Measurements from ENCODE around the gene STEAP2.

STEAP2 gene

GRCh38 chr7:90213521-90213920 is 2.0 kb downstream of the STEAP2 start:
- no peak overlapping the region for H3K4me2 ChIP-seq (ENCODE audit: low read depth, low read length, poor library complexity, severe bottlenecking)
- no peaks in the 10 kb centered on the region for H3K79me2 ChIP-seq (ENCODE audit: insufficient read depth, low read length)
- H3K27ac ChIP-seq (ENCODE audit: low read depth, low read length): no peak overlapping the region
- H4K20me1 ChIP-seq (ENCODE audit: low read depth, low read length): no peaks in the 10 kb centered on the region
- H3K36me3 ChIP-seq (ENCODE audit: low read length): no peaks in the 10 kb centered on the region
- no peaks in the 10 kb centered on the region for H3K9me2 ChIP-seq (replicated peaks; ENCODE audit: insufficient read depth, low read length)
- no peak overlapping the region for H3K9ac ChIP-seq (ENCODE audit: low read length)
- TF ChIP-seq CTCF (IDR thresholded peaks at IDR 0.05; ENCODE audit: insufficient read depth, low read length, poor library complexity, severe bottlenecking) (no peak), EZH2phosphoT487 (conservative IDR thresholded peaks at IDR 0.05; ENCODE audit: low read length) (no peak)
- H3K9me3 ChIP-seq (ENCODE audit: insufficient read depth, low read length): no peaks in the 10 kb centered on the region
- no peaks in the 10 kb centered on the region for H3K27me3 ChIP-seq (ENCODE audit: low read length)
- H3F3A ChIP-seq (ENCODE audit: insufficient read depth): no peaks in the 10 kb centered on the region
- no peak overlapping the region for H3K4me3 ChIP-seq (ENCODE audit: insufficient read depth, low read length, poor library complexity, severe bottlenecking)
- H2AFZ ChIP-seq (ENCODE audit: low read depth, low read length, severe bottlenecking): no peak overlapping the region

DNA sequence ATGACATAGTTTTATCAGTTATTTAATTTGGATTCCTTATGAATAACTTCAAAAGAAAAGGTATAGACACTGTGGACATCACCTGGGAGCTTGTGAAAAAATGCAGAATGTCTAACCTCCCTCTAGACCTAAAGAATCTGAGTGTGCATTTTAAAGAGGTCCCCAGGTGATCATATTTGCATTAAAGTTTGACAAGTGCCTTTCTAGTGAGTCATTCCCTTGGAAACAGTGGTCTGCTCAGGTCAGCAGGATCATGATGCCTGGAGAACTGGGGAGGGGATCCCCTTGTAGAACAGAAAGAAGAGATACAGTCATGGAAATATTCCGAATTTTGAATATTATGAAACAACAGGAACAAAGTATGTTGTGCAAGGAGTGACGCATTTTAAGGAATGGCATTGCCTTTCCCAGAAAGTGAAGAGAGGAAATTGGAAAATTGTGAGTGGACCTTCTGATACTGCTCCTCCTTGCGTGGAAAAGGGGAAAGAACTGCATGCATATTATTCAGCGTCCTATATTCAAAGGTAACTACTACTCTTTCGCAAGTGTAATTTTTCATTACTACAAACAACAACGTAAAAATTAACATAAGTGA is 4.6 kb downstream of the STEAP2 start:
- Histone ChIP-seq H3K9ac (ENCODE audit: low read length) (no peak overlapping the region), H3K27me3 (ENCODE audit: low read length) (no peaks in the 10 kb centered on the region), H3F3A (ENCODE audit: insufficient read depth) (no peaks in the 10 kb centered on the region), H3K27ac (ENCODE audit: low read depth, low read length) (no peak overlapping the region), H3K36me3 (ENCODE audit: low read length) (no peaks in the 10 kb centered on the region), H4K20me1 (ENCODE audit: low read depth, low read length) (no peaks in the 10 kb centered on the region), H3K9me2 (replicated peaks; ENCODE audit: insufficient read depth, low read length) (no peaks in the 10 kb centered on the region), H3K4me2 (ENCODE audit: low read depth, low read length, poor library complexity, severe bottlenecking) (no peak overlapping the region), H3K4me3 (ENCODE audit: insufficient read depth, low read length, poor library complexity, severe bottlenecking) (no peak overlapping the region), H2AFZ (ENCODE audit: low read depth, low read length, severe bottlenecking) (no peak overlapping the region), H3K9me3 (ENCODE audit: insufficient read depth, low read length) (no peaks in the 10 kb centered on the region), H3K79me2 (ENCODE audit: insufficient read depth, low read length) (no peaks in the 10 kb centered on the region)
- TF ChIP-seq CTCF (IDR thresholded peaks at IDR 0.05; ENCODE audit: insufficient read depth, low read length, poor library complexity, severe bottlenecking): no peak
- no peak for TF ChIP-seq EZH2phosphoT487 (conservative IDR thresholded peaks at IDR 0.05; ENCODE audit: low read length)

GRCh38 chr7:90216771-90217170 is 5.2 kb downstream of the STEAP2 start:
- TF ChIP-seq EZH2phosphoT487 (conservative IDR thresholded peaks at IDR 0.05; ENCODE audit: low read length) (no peak), CTCF (IDR thresholded peaks at IDR 0.05; ENCODE audit: insufficient read depth, low read length, poor library complexity, severe bottlenecking) (no peak)
- no peaks in the 10 kb centered on the region for H3K79me2 ChIP-seq (ENCODE audit: insufficient read depth, low read length)
- no peaks in the 10 kb centered on the region for H3K9me2 ChIP-seq (replicated peaks; ENCODE audit: insufficient read depth, low read length)
- H2AFZ ChIP-seq (ENCODE audit: low read depth, low read length, severe bottlenecking): no peak overlapping the region
- no peaks in the 10 kb centered on the region for H3F3A ChIP-seq (ENCODE audit: insufficient read depth)
- H3K36me3 ChIP-seq (ENCODE audit: low read length): no peaks in the 10 kb centered on the region
- H3K27ac ChIP-seq (ENCODE audit: low read depth, low read length): no peak overlapping the region
- no peak overlapping the region for H3K4me3 ChIP-seq (ENCODE audit: insufficient read depth, low read length, poor library complexity, severe bottlenecking)
- H3K4me2 ChIP-seq (ENCODE audit: low read depth, low read length, poor library complexity, severe bottlenecking): no peak overlapping the region
- H4K20me1 ChIP-seq (ENCODE audit: low read depth, low read length): no peaks in the 10 kb centered on the region
- H3K9ac ChIP-seq (ENCODE audit: low read length): no peak overlapping the region
- no peaks in the 10 kb centered on the region for H3K27me3 ChIP-seq (ENCODE audit: low read length)
- H3K9me3 ChIP-seq (ENCODE audit: insufficient read depth, low read length): no peaks in the 10 kb centered on the region

Measured in SU-DHL-6 (cell line).